OCI-LY1 (cell line): ENCODE results near the gene CCL3.

Experiments
- CTCF ChIP-seq: fragments of 200-600 bp; sonication (generic), shearing (Covaris generic); IDR thresholded peaks from 2 replicates; pipeline ENCODE4 v1.5.1; 2017; ENCODE audit warnings: mild to moderate bottlenecking, antibody characterized with exemption, low read length, moderate library complexity, mixed read lengths
- EZH2 ChIP-seq: fragments of 200-600 bp; sonication (generic), shearing (Covaris generic); IDR thresholded peaks from 2 replicates; pipeline ENCODE4 v1.8.0; 2017; ENCODE audit warnings: borderline replicate concordance, mixed run types, mild to moderate bottlenecking, antibody characterized with exemption, low read length, moderate library complexity, mixed read lengths

GRCh38 chr17:36128411-36128978 lies 38.6 kb upstream of the CCL3 start:
- TF ChIP-seq CTCF (no peak), EZH2 (no peak)
